NK-92 (cell line): ENCODE measurements around the gene SORCS2.

Source experiments
- DNase-seq: peaks from one replicate; lab custom pipeline; 2025; ENCODE audit not compliant: unreplicated experiment; lab: John Stamatoyannopoulos, UW

SORCS2 gene

GRCh38 chr4:7747062-7747385, 554.7 kb downstream of the SORCS2 start:
- no peak for DNase-seq

- DNase-seq, result no peak
These were observed 555.2 kb downstream of the SORCS2 start for GRCh38 chr4:7747566-7747965.

- DNase-seq, result no peak
These were observed 558.2 kb downstream of the SORCS2 start for GRCh38 chr4:7750523-7750922.

GRCh38 chr4:7750972-7751371, 558.6 kb downstream of the SORCS2 start:
- DNase-seq, result no peak

- DNase-seq, result no peak
These were observed 560.3 kb downstream of the SORCS2 start for GRCh38 chr4:7752649-7753048.

- no peak for DNase-seq
These were observed 560.9 kb downstream of the SORCS2 start for GRCh38 chr4:7753271-7753670.

GRCh38 chr4:7753931-7754465, 561.7 kb downstream of the SORCS2 start:
- no peak for DNase-seq

GRCh38 chr4:7754565-7755262, 562.4 kb downstream of the SORCS2 start:
- no peak for DNase-seq

- DNase-seq, result no peak
These were observed 563.2 kb downstream of the SORCS2 start for GRCh38 chr4:7755561-7755960.

- DNase-seq, result no peak
These were observed 563.7 kb downstream of the SORCS2 start for GRCh38 chr4:7756071-7756470.

- DNase-seq, result no peak
These were observed 564.4 kb downstream of the SORCS2 start for GRCh38 chr4:7756561-7757355.

GRCh38 chr4:7757501-7758471, 565.4 kb downstream of the SORCS2 start:
- DNase-seq, result no peak

- DNase-seq, result no peak
These were observed 566.1 kb downstream of the SORCS2 start for GRCh38 chr4:7758476-7758875.

- no peak for DNase-seq
These were observed 566.9 kb downstream of the SORCS2 start for GRCh38 chr4:7759216-7759615.

- no peak for DNase-seq
These were observed 567.3 kb downstream of the SORCS2 start for GRCh38 chr4:7759635-7760034.

- DNase-seq, result no peak
These were observed 567.9 kb downstream of the SORCS2 start for GRCh38 chr4:7760228-7760627.

GRCh38 chr4:7760706-7761105, 568.4 kb downstream of the SORCS2 start:
- DNase-seq, result no peak

GRCh38 chr4:7761312-7761711, 569.0 kb downstream of the SORCS2 start:
- DNase-seq, result no peak

GRCh38 chr4:7761720-7762119, 569.4 kb downstream of the SORCS2 start:
- DNase-seq, result no peak

- no peak for DNase-seq
These were observed 570.2 kb downstream of the SORCS2 start for GRCh38 chr4:7762376-7763030.

GRCh38 chr4:7763106-7763505, 570.8 kb downstream of the SORCS2 start:
- no peak for DNase-seq
